ENCODE measurements around the gene NRG2. TPM values are rescaled to one million over a fixed set of nuclear protein-coding genes. Genes with fewer than 3 reads are reported as not detected.

The NRG2 gene
- total RNA-seq, 2 donors from 2014 or later: 6.6 to 11.1 TPM

DNA sequence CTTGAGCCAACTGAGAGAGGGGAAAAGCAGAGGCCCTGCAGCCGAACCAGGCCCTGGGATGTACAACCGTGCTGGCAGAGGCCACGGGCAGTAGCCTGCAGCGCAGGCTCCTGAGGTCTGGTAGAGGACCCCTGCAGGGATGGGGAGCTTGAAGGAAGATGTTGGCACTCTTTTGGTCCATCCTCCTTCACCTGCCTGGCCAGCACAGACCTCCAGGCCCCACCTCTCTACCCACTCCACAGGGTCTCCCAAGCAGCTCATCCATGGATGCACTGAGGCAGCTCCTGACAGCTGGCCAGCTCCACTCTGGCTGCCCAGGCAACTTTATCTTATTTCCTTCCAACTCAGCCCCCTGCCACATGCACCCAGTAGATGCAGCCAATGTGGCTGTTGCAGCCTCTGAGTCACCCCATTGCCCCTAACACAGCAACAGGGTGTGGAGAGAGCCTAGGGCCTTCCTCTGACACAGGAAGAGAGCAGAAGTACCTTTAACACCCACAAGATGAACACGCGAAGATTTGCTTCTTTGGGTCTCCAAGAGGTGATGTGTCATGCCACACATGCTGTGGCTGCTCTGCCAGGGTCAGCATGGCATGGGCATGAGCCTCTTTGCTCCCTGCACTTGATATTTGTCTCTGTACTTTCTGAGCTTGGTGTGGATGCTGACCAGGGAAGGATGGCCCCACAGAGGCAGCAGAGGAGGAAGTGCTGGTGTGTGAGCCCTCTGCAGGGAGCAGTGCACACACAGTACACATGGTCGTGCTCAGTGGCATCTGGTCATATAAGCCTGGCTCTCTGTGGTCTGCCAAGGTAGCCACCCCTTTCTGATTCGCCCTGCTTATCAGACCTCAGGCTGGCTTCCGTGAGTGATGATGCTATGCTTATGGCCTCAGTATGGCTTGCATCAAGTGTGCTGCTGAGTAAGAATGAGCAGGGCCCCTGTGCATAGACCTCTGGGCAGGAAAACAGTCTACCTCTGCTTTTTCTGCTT, 117.2 kb downstream of the NRG2 start:
- Histone ChIP-seq H3K27me3 (replicated peaks; ENCODE audit: insufficient read depth) (no peaks in the 10 kb centered on the region), H3K9me3 (no peaks in the 10 kb centered on the region), H3K4me1 (replicated peaks) (no peaks in the 10 kb centered on the region), H3K27ac (no peak overlapping the region), H3K36me3 (no peaks in the 10 kb centered on the region), H3K4me3 (no peak overlapping the region)
- DNase-seq (ENCODE audit: low spot score): no peak
- no peak for TF ChIP-seq POLR2AphosphoS5 (IDR thresholded peaks at IDR 0.05)
- TF ChIP-seq POLR2A (IDR thresholded peaks at IDR 0.05): no peak
- intact Hi-C loops (cut with DNase I): no loop called here
- 85% methylated on average over 9 of the region's 9 CpGs for whole genome bisulfite sequencing

DNA sequence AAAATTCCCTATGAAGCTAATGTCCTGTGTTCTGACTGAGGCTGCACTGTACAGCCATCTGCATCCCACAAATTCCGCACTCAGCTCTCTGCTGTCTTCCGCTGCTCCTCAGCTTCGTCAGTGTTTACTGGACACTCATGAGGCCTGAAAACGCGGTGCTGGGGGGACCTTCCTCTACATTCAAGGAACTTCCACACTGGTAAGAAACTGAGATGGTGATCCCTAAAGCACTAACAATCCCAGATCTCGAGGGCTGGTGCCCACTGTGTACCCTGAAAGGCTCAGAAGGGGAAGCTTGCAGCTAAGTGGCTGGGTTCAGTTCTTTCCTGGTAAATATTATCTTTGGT, 117.9 kb downstream of the NRG2 start:
- Histone ChIP-seq H3K27ac (no peak overlapping the region), H3K4me1 (replicated peaks) (no peaks in the 10 kb centered on the region), H3K27me3 (replicated peaks; ENCODE audit: insufficient read depth) (no peaks in the 10 kb centered on the region), H3K4me3 (no peak overlapping the region), H3K36me3 (no peaks in the 10 kb centered on the region), H3K9me3 (no peaks in the 10 kb centered on the region)
- TF ChIP-seq POLR2A (IDR thresholded peaks at IDR 0.05) (no peak), CTCF (IDR thresholded peaks at IDR 0.05) (no peak), POLR2AphosphoS5 (IDR thresholded peaks at IDR 0.05) (no peak)
- WGBS: 96% methylated on average over 6 of the region's 6 CpGs
- intact Hi-C loops (cut with DNase I): no loop called here
- DNase-seq (ENCODE audit: low spot score): no peak

- no peaks in the 10 kb centered on the region for H3K9me3 ChIP-seq
- H3K27me3 ChIP-seq (replicated peaks; ENCODE audit: insufficient read depth): no peaks in the 10 kb centered on the region
- H3K36me3 ChIP-seq: no peaks in the 10 kb centered on the region
- no peak for TF ChIP-seq POLR2AphosphoS5 (IDR thresholded peaks at IDR 0.05)
- TF ChIP-seq CTCF (IDR thresholded peaks at IDR 0.05): no peak
- TF ChIP-seq POLR2A (IDR thresholded peaks at IDR 0.05): no peak
- DNase-seq (ENCODE audit: low spot score): no peak
- intact Hi-C loops (cut with DNase I): no loop called here
- H3K4me3 ChIP-seq: no peak overlapping the region
- H3K4me1 ChIP-seq (replicated peaks): no peaks in the 10 kb centered on the region
- no peak overlapping the region for H3K27ac ChIP-seq
- 64% methylated on average over 12 of the region's 12 CpGs for WGBS
Observed at GRCh38 chr5:139924294-139925215, 118.5 kb downstream of the NRG2 start.

- no peak for TF ChIP-seq POLR2A (IDR thresholded peaks at IDR 0.05)
- no peak for TF ChIP-seq CTCF (IDR thresholded peaks at IDR 0.05)
- TF ChIP-seq POLR2AphosphoS5 (IDR thresholded peaks at IDR 0.05): no peak
- intact Hi-C loops (cut with DNase I): no loop called here
- no peaks in the 10 kb centered on the region for H3K36me3 ChIP-seq
Observed at GRCh38 chr5:139919308-139919707, 123.8 kb downstream of the NRG2 start.

DNA sequence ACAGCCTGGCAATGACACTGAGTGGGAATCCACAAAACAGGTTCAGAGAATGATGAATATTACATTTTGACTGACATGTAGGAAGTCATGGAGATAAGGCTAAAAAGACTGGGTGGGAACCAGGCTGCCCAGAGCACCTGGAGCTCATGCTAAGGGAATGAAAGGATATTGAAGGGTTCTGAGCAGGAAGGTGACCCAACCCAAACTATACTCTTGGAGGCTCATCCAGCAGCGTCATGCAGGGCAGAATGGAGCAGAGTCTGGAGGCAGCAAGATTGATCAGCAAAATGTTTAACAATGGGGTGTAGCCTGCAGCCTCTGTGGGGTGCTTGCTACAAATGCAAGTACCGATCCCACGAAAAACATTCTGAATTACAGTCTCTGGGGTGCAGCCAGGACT, 127.3 kb downstream of the NRG2 start:
- H3K4me1 ChIP-seq (replicated peaks): no peaks in the 10 kb centered on the region
- no peak for TF ChIP-seq POLR2AphosphoS5 (IDR thresholded peaks at IDR 0.05)
- no peak for TF ChIP-seq POLR2A (IDR thresholded peaks at IDR 0.05)
- no peak for TF ChIP-seq CTCF (IDR thresholded peaks at IDR 0.05)
- H3K4me3 ChIP-seq: no peak overlapping the region
- no peaks in the 10 kb centered on the region for H3K9me3 ChIP-seq
- no peaks in the 10 kb centered on the region for H3K36me3 ChIP-seq
- no peak overlapping the region for H3K27ac ChIP-seq
- no peak for DNase-seq (ENCODE audit: low spot score)
- intact Hi-C loops (cut with DNase I): no loop called here
- 46% methylated on average over 3 of the region's 3 CpGs for WGBS
- H3K27me3 ChIP-seq (replicated peaks; ENCODE audit: insufficient read depth): no peaks in the 10 kb centered on the region

More at GRCh38 chr5:139919308-139919707, 123.8 kb downstream of the NRG2 start:
- Histone ChIP-seq H3K27me3 (replicated peaks; ENCODE audit: insufficient read depth) (no peaks in the 10 kb centered on the region), H3K27ac (no peak overlapping the region), H3K4me3 (no peak overlapping the region), H3K9me3 (no peaks in the 10 kb centered on the region), H3K4me1 (replicated peaks) (no peaks in the 10 kb centered on the region)
- WGBS: 70% methylated on average over 2 of the region's 2 CpGs
- DNase-seq (ENCODE audit: low spot score): no peak

All from prostate gland (tissue), 2 donors.